Suppressor macrophage treated with lipopolysaccharide for 1 hour (primary cell): ENCODE results near the gene DLX3.

ENCODE experiments used
- DNase-seq, 3 donors: peaks; one replicate each; pipeline ENCODE4 v3.0.0-alpha.2; 2020 to 2022

The DLX3 gene

GRCh38 chr17:50022463-50023130, 27.6 kb upstream of the DLX3 start:
- DNase-seq = no peak

- DNase-seq = no peak
Observed at GRCh38 chr17:50021681-50022370, 26.8 kb upstream of the DLX3 start.

- DNase-seq = peak; percentile 44 to 47 (median 47)
Observed at GRCh38 chr17:50020841-50021599, 26.0 kb upstream of the DLX3 start.

GRCh38 chr17:50018909-50019308, 23.9 kb upstream of the DLX3 start:
- no peak for DNase-seq

GRCh38 chr17:50015146-50015545, 20.1 kb upstream of the DLX3 start:
- no peak for DNase-seq

GRCh38 chr17:50014471-50015088, 19.6 kb upstream of the DLX3 start:
- DNase-seq = no peak

- no peak for DNase-seq
Observed at GRCh38 chr17:50013079-50013478, 18.1 kb upstream of the DLX3 start.

GRCh38 chr17:50009282-50009681, 14.3 kb upstream of the DLX3 start:
- DNase-seq = no peak

- DNase-seq = peak; percentile 42 to 60 (median 45)
Observed at GRCh38 chr17:50003911-50004310, 8.9 kb upstream of the DLX3 start.

GRCh38 chr17:49998836-49999511, 4.0 kb upstream of the DLX3 start:
- no peak for DNase-seq

- peak; percentile 87 to 95 (median 93) for DNase-seq
Observed at GRCh38 chr17:49997773-49998703, 3.0 kb upstream of the DLX3 start.

GRCh38 chr17:49997301-49997650, 2.3 kb upstream of the DLX3 start:
- DNase-seq = no peak

- peak; percentile 63 to 80 (median 76) for DNase-seq
Observed at GRCh38 chr17:49996495-49997300, 1.7 kb upstream of the DLX3 start.

- DNase-seq = no peak
Observed at GRCh38 chr17:49996121-49996494, 1.1 kb upstream of the DLX3 start.

- no peak for DNase-seq
Observed at GRCh38 chr17:49994085-49995054, 654 bp downstream of the DLX3 start.

GRCh38 chr17:49993423-49994060, 1.5 kb downstream of the DLX3 start:
- DNase-seq = peak in 1 of 3 donors; percentile 60

GRCh38 chr17:49992933-49993422, 2.0 kb downstream of the DLX3 start:
- DNase-seq = no peak

GRCh38 chr17:49992191-49992932, 2.7 kb downstream of the DLX3 start:
- DNase-seq = no peak
